Neuronal stem cell (in vitro differentiated cells): Measurements from ENCODE around the gene CYB561D2.
"Not testable (repeated sequence)": the region's sequence is repeated elsewhere in the genome, so short reads cannot be mapped to it uniquely, and the experiment has no call there.

Experiments
- DNase-seq: peaks from one replicate; pipeline ENCODE4 v3.0.0-alpha.2; 2013; ENCODE audit warnings: low spot score
- H2AFZ ChIP-seq: one replicate; pipeline ENCODE4 v1.6.1; 2013; ENCODE audit warnings: mild to moderate bottlenecking, low read length, inconsistent platforms
- H2AK5ac ChIP-seq: 2 replicates; pipeline ENCODE4 v1.6.1; 2013; ENCODE audit warnings: low read depth, mild to moderate bottlenecking, inconsistent platforms, low read length, moderate library complexity, mixed read lengths
- H2BK120ac ChIP-seq: 2 replicates; pipeline ENCODE4 v1.6.1; 2013; ENCODE audit warnings: low read depth, mild to moderate bottlenecking, inconsistent platforms, low read length, moderate library complexity, mixed read lengths
- H2BK12ac ChIP-seq: one replicate; pipeline ENCODE4 v1.6.1; 2013; ENCODE audit warnings: low read length, inconsistent platforms
- H2BK15ac ChIP-seq: 2 replicates; pipeline ENCODE4 v1.6.1; 2013; ENCODE audit warnings: mild to moderate bottlenecking, low read length, inconsistent platforms, mixed read lengths
- H2BK5ac ChIP-seq: one replicate; pipeline ENCODE4 v1.6.1; 2013; ENCODE audit warnings: inconsistent platforms, mild to moderate bottlenecking, low read length, moderate library complexity
- H3K14ac ChIP-seq: one replicate; pipeline ENCODE4 v1.6.1; 2013; ENCODE audit warnings: low read length, inconsistent platforms
- H3K18ac ChIP-seq: 2 replicates; pipeline ENCODE4 v1.6.1; 2013; ENCODE audit warnings: low read length, inconsistent platforms
- H3K23ac ChIP-seq: 2 replicates; pipeline ENCODE4 v1.6.1; 2013; ENCODE audit warnings: low read depth, mild to moderate bottlenecking, mixed read lengths, low read length, inconsistent platforms; ENCODE audit not compliant: poor library complexity
- H3K27ac ChIP-seq: replicated peaks from 3 replicates; pipeline ENCODE4 v1.5.1; 2013; ENCODE audit warnings: low read length, inconsistent platforms
- H3K27me3 ChIP-seq, 3 experiments: 2 replicates each; pipeline ENCODE4 v1.6.1; 2013; ENCODE audit warnings: low read length in 3 of 3, mild to moderate bottlenecking in 2 of 3, inconsistent platforms in 1 of 3, low read depth in 1 of 3, mixed read lengths in 1 of 3, moderate library complexity in 1 of 3; ENCODE audit not compliant: control insufficient read depth in 3 of 3, insufficient read depth in 3 of 3
- H3K36me3 ChIP-seq, 2 donors: replicated peaks in 1 of 2; 2 replicates each; pipeline ENCODE4 v1.6.1; 2013; ENCODE audit warnings: low read length in 2 of 2; ENCODE audit not compliant: control insufficient read depth in 2 of 2, insufficient read depth in 2 of 2
- H3K4ac ChIP-seq: 2 replicates; pipeline ENCODE4 v1.6.1; 2013; ENCODE audit warnings: inconsistent platforms, mild to moderate bottlenecking, low read length, moderate library complexity
- H3K4me1 ChIP-seq, 2 donors: 1 replicate in 1 of 2; 2 replicates in 1 of 2; pipeline ENCODE4 v1.6.1; 2013; ENCODE audit warnings: low read length in 2 of 2, low read depth in 1 of 2; ENCODE audit not compliant: control insufficient read depth in 2 of 2, insufficient read depth in 1 of 2
- H3K4me2 ChIP-seq: one replicate; pipeline ENCODE4 v1.6.1; 2013; ENCODE audit warnings: mild to moderate bottlenecking, low read length, inconsistent platforms; ENCODE audit not compliant: insufficient read depth, poor library complexity, severe bottlenecking
- H3K4me3 ChIP-seq, 2 donors: 2 replicates each; pipeline ENCODE4 v1.5.1; 2013; ENCODE audit warnings: low read length in 2 of 2, mild to moderate bottlenecking in 2 of 2, inconsistent platforms in 1 of 2, moderate library complexity in 1 of 2
- H3K79me1 ChIP-seq: one replicate; pipeline ENCODE4 v1.6.1; 2013; ENCODE audit warnings: low read depth, mild to moderate bottlenecking, inconsistent platforms, low read length, moderate library complexity
- H3K9ac ChIP-seq: one replicate; pipeline ENCODE4 v1.6.1; 2013; ENCODE audit warnings: mild to moderate bottlenecking, low read depth, low read length, inconsistent platforms; ENCODE audit not compliant: poor library complexity
- H3K9me3 ChIP-seq, 2 donors: replicated peaks in 1 of 2; 2 replicates each; pipeline versions ENCODE3 to v1.6.1; 2013; ENCODE audit warnings: low read length in 2 of 2, mild to moderate bottlenecking in 2 of 2, inconsistent platforms in 1 of 2, low read depth in 1 of 2, mixed read lengths in 1 of 2, moderate library complexity in 1 of 2; ENCODE audit not compliant: control insufficient read depth in 2 of 2, insufficient read depth in 1 of 2
- H4K8ac ChIP-seq: one replicate; pipeline ENCODE4 v1.6.1; 2013; ENCODE audit warnings: low read depth, mild to moderate bottlenecking, inconsistent platforms, low read length, moderate library complexity
- H4K91ac ChIP-seq: one replicate; pipeline ENCODE4 v1.6.1; 2013; ENCODE audit warnings: low read length, low read depth, mild to moderate bottlenecking, inconsistent platforms; ENCODE audit not compliant: poor library complexity
- WGBS, 2 donors: extraction: QIAGEN DNeasy Blood & Tissue Kit; methylation state at CpG; one replicate each; pipeline ENCODE4 v1.1.7; 2013; ENCODE audit warnings: missing lambda C conversion rate in 2 of 2, mixed read lengths in 1 of 2; ENCODE audit not compliant: insufficient read length in 2 of 2, insufficient replicate concordance in 1 of 2; ENCODE audit errors: extremely low coverage in 2 of 2; 5-methylcytosine and 5-hydroxymethylcytosine counted together

CYB561D2 gene

DNA sequence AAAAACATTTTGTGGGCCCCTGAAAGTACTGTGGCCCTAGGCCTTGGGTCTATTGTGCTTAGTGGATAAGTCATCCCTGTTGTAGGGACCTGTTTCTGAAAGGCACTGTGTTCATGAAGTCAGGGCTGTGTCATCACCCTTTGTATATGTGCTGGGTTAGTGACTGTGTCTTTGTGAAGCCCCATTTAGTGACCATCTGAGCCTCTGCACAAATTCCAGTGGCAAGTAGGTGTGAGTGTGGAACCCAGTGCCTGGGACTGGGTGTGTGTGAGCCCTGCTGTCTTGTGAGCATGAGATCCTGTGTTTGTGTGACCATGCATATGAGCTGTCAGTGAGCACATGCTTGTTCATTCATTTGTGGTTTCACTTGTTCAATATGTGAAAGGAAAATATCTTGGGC, 46.1 kb upstream of the CYB561D2 start:
- Histone ChIP-seq H3K4me2 (no peak overlapping the region), H3K9me3 (peaks cover 0 to 7% of the 10 kb centered on the region in 2 donors), H4K91ac (no peak overlapping the region), H3K14ac (no peak overlapping the region), H2BK12ac (no peak overlapping the region), H3K23ac (no peak overlapping the region), H3K79me1 (no peaks in the 10 kb centered on the region), H2BK120ac (no peak overlapping the region), H3K27me3 (no peaks in the 10 kb centered on the region), H3K4me3 (no peak overlapping the region), H3K4ac (no peak overlapping the region), H2AFZ (no peak overlapping the region), H3K4me1 (peaks cover 8 to 12% of the 10 kb centered on the region in 2 donors), H2AK5ac (no peak overlapping the region), H3K27ac (no peak overlapping the region), H3K18ac (no peak overlapping the region), H3K9ac (no peak overlapping the region), H3K36me3 (peaks cover 2% of the 10 kb centered on the region in 2 donors), H2BK5ac (no peak overlapping the region), H4K8ac (no peak overlapping the region), H2BK15ac (no peak overlapping the region)
- DNase-seq = no peak

DNA sequence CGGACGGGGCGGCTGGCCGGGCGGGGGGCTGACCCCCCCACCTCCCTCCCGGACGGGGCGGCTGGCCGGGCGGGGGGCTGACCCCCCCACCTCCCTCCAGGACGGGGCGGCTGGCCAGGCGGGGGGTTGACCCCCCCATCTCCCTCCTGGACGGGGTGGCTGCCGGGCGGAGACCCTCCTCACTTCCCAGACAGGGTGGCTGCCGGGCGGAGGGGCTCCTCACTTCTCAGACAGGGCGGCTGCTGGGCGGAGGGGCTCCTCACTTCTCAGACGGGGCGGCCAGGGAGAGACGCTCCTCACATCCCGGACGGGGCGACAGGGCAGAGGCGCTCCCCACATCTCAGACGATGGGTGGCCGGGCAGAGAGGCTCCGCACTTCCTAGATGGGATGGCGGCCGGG, 38.6 kb upstream of the CYB561D2 start:
- not testable (repeated sequence) for H3K14ac ChIP-seq, H3K27ac ChIP-seq, H2AK5ac ChIP-seq, H3K4ac ChIP-seq, H2AFZ ChIP-seq, H2BK15ac ChIP-seq, H4K8ac ChIP-seq, H3K4me1 ChIP-seq, H2BK120ac ChIP-seq, DNase-seq, H3K4me3 ChIP-seq, H2BK12ac ChIP-seq, H3K27me3 ChIP-seq, H3K23ac ChIP-seq, H4K91ac ChIP-seq, H2BK5ac ChIP-seq, H3K4me2 ChIP-seq, H3K9ac ChIP-seq, H3K18ac ChIP-seq
- peaks cover 2 to 13% of the 10 kb centered on the region in 2 donors for H3K9me3 ChIP-seq
- WGBS, 2 donors = no CpG with 5 or more reads among the region's 32 CpGs
- peaks cover 23 to 33% of the 10 kb centered on the region in 2 donors for H3K36me3 ChIP-seq
- peaks cover 12% of the 10 kb centered on the region for H3K79me1 ChIP-seq

DNA sequence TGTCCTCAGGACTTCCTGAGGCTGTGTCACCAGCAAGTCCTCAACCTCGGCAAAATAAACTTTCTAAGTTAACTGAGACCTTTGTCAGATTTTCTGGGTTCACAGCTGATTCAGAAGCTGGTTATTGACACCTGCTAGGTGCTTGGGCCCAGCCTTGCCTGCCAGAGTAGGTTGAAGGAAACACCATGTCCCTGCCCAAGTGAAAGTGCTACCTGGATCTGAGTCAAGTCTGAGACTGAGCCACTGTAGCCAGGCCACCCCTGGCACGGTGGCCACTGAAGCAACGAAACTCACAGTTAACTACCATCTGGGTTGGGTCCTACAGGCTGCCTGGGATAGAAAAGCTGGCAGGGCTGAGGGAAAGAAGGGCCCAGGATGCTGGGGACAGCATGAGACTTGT, 36.3 kb upstream of the CYB561D2 start:
- Histone ChIP-seq H2AFZ (no peak overlapping the region), H3K4me1 (peaks cover 0 to 14% of the 10 kb centered on the region in 2 donors), H3K79me1 (peaks cover 27% of the 10 kb centered on the region), H3K4ac (no peak overlapping the region), H3K9ac (no peak overlapping the region), H3K14ac (peak overlapping the region; percentile 21), H3K27ac (no peak overlapping the region), H3K4me2 (no peak overlapping the region), H3K4me3 (no peak overlapping the region), H3K18ac (no peak overlapping the region), H3K27me3 (no peaks in the 10 kb centered on the region), H3K36me3 (peaks cover 44 to 56% of the 10 kb centered on the region in 2 donors), H2BK5ac (peak overlapping the region; percentile 5), H2AK5ac (no peak overlapping the region), H3K9me3 (peaks cover 4 to 8% of the 10 kb centered on the region in 2 donors), H4K91ac (no peak overlapping the region), H4K8ac (no peak overlapping the region), H2BK15ac (no peak overlapping the region), H2BK120ac (no peak overlapping the region), H3K23ac (no peak overlapping the region), H2BK12ac (no peak overlapping the region)
- WGBS, 2 donors = no CpG with 5 or more reads among the region's 3 CpGs
- no peak for DNase-seq

DNA sequence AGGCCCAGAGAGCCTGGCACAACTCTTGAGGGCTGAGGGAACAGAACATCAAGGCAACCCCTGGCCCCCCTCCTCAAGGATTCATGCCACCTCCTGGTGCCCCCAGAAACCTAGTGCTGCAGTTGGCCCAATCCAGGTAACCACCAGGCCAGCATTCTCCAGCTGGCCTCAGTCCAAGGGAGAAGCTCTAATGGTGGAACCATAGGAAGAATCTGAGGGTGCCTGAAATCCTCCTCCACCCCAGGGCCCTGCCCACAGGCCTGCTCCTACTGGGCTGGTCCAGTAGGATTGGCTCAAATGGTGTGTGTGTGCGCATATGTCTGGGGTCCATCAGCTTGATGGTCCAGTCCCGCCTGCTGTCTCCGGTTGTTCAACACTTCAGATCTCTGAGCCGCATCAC, 35.8 kb upstream of the CYB561D2 start:
- Histone ChIP-seq H2BK5ac (peak overlapping the region; percentile 5), H3K18ac (no peak overlapping the region), H3K27ac (no peak overlapping the region), H3K9ac (no peak overlapping the region), H3K4me1 (peaks cover 4 to 15% of the 10 kb centered on the region in 2 donors), H3K4me3 (no peak overlapping the region), H3K27me3 (no peaks in the 10 kb centered on the region), H2AK5ac (no peak overlapping the region), H3K36me3 (peaks cover 44 to 56% of the 10 kb centered on the region in 2 donors), H3K23ac (no peak overlapping the region), H4K8ac (no peak overlapping the region), H3K79me1 (peaks cover 27% of the 10 kb centered on the region), H2AFZ (no peak overlapping the region), H2BK15ac (no peak overlapping the region), H2BK12ac (peak overlapping the region; percentile 10), H3K4me2 (no peak overlapping the region), H3K14ac (peak overlapping the region; percentile 21), H2BK120ac (no peak overlapping the region), H3K9me3 (peaks cover 3 to 4% of the 10 kb centered on the region in 2 donors), H3K4ac (no peak overlapping the region), H4K91ac (no peak overlapping the region)
- no peak for DNase-seq
- WGBS, 2 donors = no CpG with 5 or more reads among the region's 4 CpGs
